Esophagus squamous epithelium (tissue), 5 donors: Measurements from ENCODE around the gene MEF2C. TPM values are rescaled to one million over a fixed set of nuclear protein-coding genes. Genes with fewer than 3 reads are reported as not detected.

Experiments used
- DNase-seq: peaks from one replicate; lab custom pipeline; 2025; lab: John Stamatoyannopoulos, UW
- H3K27ac ChIP-seq, 4 donors: fragments of 200-600 bp; sonication (generic); one replicate each; pipeline ENCODE4 v1.5.1; 2016 to 2019; ENCODE audit warnings: mild to moderate bottlenecking in 1 of 4
- H3K27me3 ChIP-seq, 4 donors: fragments of 200-600 bp; sonication (generic); 1 replicate in 3 of 4; 2 replicates in 1 of 4; pipeline versions ENCODE4 v1.5.1 to v1.6.0; 2017 to 2021; ENCODE audit warnings: antibody characterized with exemption in 1 of 4
- H3K36me3 ChIP-seq, 3 donors: fragments of 200-600 bp; sonication (generic); one replicate each; pipeline ENCODE4 v1.5.1; 2016 to 2019
- H3K4me1 ChIP-seq, 3 donors: fragments of 200-600 bp; sonication (generic); one replicate each; pipeline ENCODE4 v1.5.1; 2017 to 2019
- H3K4me3 ChIP-seq, 4 donors: fragments of 200-600 bp; sonication (generic); 1 replicate in 3 of 4; 2 replicates in 1 of 4; pipeline ENCODE4 v1.5.1; 2016 to 2019; ENCODE audit warnings: mild to moderate bottlenecking in 2 of 4, moderate library complexity in 1 of 4
- H3K9me3 ChIP-seq, 3 donors: fragments of 200-600 bp; sonication (generic); one replicate each; pipeline ENCODE4 v1.5.1; 2016 to 2019
- CTCF ChIP-seq, 6 experiments: fragments of 450-650 bp in 4 of 6; fragments of 200-600 bp in 2 of 6; sonication (generic) in 2 of 6; IDR thresholded peaks; one replicate each; pipeline ENCODE4 v1.5.1; 2016 to 2019; ENCODE audit warnings: antibody characterized with exemption in 6 of 6, mild to moderate bottlenecking in 4 of 6, moderate library complexity in 4 of 6
- POLR2A ChIP-seq, 4 donors: fragments of 450-650 bp; IDR thresholded peaks; one replicate each; pipeline ENCODE4 v1.6.1; 2017; ENCODE audit warnings: antibody characterized with exemption in 4 of 4, mild to moderate bottlenecking in 4 of 4, moderate library complexity in 3 of 4
- WGBS, 2 donors: methylation state at CpG; one replicate each; pipeline ENCODE4 v1.1.5; 2018; 5-methylcytosine and 5-hydroxymethylcytosine counted together
- intact Hi-C: fragments of 100-400 bp; cut with DNase I; formaldehyde crosslinking; loops from one replicate; pipeline ENCODE4 v1.15.0; 2022
- total RNA-seq, 4 donors: library from RNA; depleted of rRNA; stranded (reverse); fragments of >200 nt; gene quantifications; one replicate each; pipeline ENCODE4 v1.1.0, GENCODE V29; 2016
- donor health status: DM: yes; HTN: yes; CAD: no.

The MEF2C gene
- total RNA-seq, 4 donors from 2014 or later = 3.1 to 17.5 (median 9.9) TPM

- no peak overlapping the region for H3K27ac ChIP-seq
- no peak for DNase-seq
- no peaks in the 10 kb centered on the region for H3K9me3 ChIP-seq
- no peaks in the 10 kb centered on the region for H3K4me1 ChIP-seq
- H3K4me3 ChIP-seq = no peak overlapping the region
- no peak for TF ChIP-seq CTCF (IDR thresholded peaks at IDR 0.05)
- no peak for TF ChIP-seq POLR2A (IDR thresholded peaks at IDR 0.05)
- no peaks in the 10 kb centered on the region for H3K36me3 ChIP-seq
- no peaks in the 10 kb centered on the region for H3K27me3 ChIP-seq
- 57 to 69% methylated on average over 2 of the region's 2 CpGs for WGBS, 2 donors
- intact Hi-C loops = no loop called here
Measured at GRCh38 chr5:88854769-88855168, 28.2 kb downstream of the MEF2C start.

- DNase-seq = no peak
- intact Hi-C loops = no loop called here
- Histone ChIP-seq H3K4me3 (no peak overlapping the region), H3K36me3 (no peaks in the 10 kb centered on the region), H3K27ac (no peak overlapping the region), H3K9me3 (no peaks in the 10 kb centered on the region), H3K27me3 (no peaks in the 10 kb centered on the region), H3K4me1 (no peaks in the 10 kb centered on the region)
- no peak for TF ChIP-seq CTCF (IDR thresholded peaks at IDR 0.05)
- no peak for TF ChIP-seq POLR2A (IDR thresholded peaks at IDR 0.05)
- WGBS, 2 donors = 34 to 43% methylated on average over 1 of the region's 1 CpG
Measured at GRCh38 chr5:88847420-88847819, 35.6 kb downstream of the MEF2C start.

DNA sequence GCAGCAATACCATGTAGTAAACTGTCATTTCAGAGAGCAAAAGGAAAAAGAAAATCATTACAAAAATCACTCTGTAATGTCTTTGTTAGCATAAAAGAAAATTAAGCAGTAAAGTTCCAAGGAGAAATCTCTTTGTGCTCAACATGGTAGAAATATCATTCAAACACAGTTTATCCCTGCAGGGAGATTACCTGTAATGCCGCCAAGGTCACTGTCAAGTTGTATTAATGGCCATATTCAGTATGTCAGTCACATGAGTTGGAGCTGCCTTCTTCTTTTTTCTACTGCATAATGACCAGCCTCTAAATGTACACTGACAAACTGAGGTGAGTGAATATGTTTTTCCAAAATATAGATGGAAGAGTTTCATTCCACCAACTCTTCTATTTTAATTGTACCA lies 36.5 kb downstream of the MEF2C start:
- Histone ChIP-seq H3K9me3 (no peaks in the 10 kb centered on the region), H3K36me3 (no peaks in the 10 kb centered on the region), H3K4me1 (no peaks in the 10 kb centered on the region), H3K4me3 (no peak overlapping the region), H3K27ac (no peak overlapping the region), H3K27me3 (no peaks in the 10 kb centered on the region)
- no peak for DNase-seq
- WGBS, 2 donors = 89 to 95% methylated on average over 1 of the region's 1 CpG
- intact Hi-C loops = no loop called here
- TF ChIP-seq POLR2A (IDR thresholded peaks at IDR 0.05) (no peak), CTCF (IDR thresholded peaks at IDR 0.05) (no peak)

DNA sequence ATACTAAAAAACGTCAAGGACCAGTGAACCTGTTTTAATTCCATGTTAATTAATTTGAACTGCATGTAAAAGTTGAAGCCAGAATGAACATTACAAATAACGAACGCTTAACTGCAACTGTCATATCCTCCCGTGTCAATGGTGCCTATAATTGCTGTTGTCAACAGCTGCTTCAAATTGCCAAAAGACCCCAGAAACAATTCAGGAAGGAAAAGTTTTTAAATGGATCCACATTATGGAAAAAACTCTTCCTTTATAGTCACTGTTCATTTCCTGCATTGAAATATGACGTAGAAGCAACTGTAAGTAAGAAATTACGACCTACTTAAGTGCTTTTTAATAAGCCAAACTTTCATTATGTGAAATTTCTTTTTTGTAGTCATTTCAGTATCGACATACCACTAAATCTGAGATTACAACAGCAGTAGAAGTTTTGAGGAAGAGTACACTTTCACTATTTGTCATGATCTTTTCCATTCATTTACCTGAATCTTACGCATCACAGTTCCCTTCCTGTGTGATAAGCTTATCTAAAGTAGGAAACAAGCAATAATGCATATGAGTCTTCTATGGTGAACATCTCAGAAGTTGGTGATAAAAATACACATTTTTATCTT lies 37.8 kb downstream of the MEF2C start:
- intact Hi-C loops = no loop called here
- Histone ChIP-seq H3K36me3 (no peaks in the 10 kb centered on the region), H3K27me3 (no peaks in the 10 kb centered on the region), H3K4me3 (no peak overlapping the region), H3K9me3 (no peaks in the 10 kb centered on the region), H3K4me1 (no peaks in the 10 kb centered on the region), H3K27ac (no peak overlapping the region)
- no peak for TF ChIP-seq POLR2A (IDR thresholded peaks at IDR 0.05)
- TF ChIP-seq CTCF (IDR thresholded peaks at IDR 0.05) = no peak
- no peak for DNase-seq
- WGBS, 2 donors = 50 to 56% methylated on average over 8 of the region's 8 CpGs

GRCh38 chr5:88842784-88843183 lies 40.2 kb downstream of the MEF2C start:
- H3K4me3 ChIP-seq = no peak overlapping the region

More at GRCh38 chr5:88842784-88843183, 40.2 kb downstream of the MEF2C start:
- H3K27me3 ChIP-seq = no peaks in the 10 kb centered on the region
- H3K9me3 ChIP-seq = no peaks in the 10 kb centered on the region
- 66 to 69% methylated on average over 4 of the region's 4 CpGs for WGBS, 2 donors
- no peaks in the 10 kb centered on the region for H3K4me1 ChIP-seq
- TF ChIP-seq POLR2A (IDR thresholded peaks at IDR 0.05) = no peak
- TF ChIP-seq CTCF (IDR thresholded peaks at IDR 0.05) = no peak
- no peak overlapping the region for H3K27ac ChIP-seq
- intact Hi-C loops = no loop called here
- no peak for DNase-seq
- H3K36me3 ChIP-seq = no peaks in the 10 kb centered on the region
